GM12892 (cell line): Measurements from ENCODE around the gene APH1B.

Source experiments
- POLR2A ChIP-seq: IDR thresholded peaks from 2 replicates; pipeline ENCODE4 v1.6.1; 2011; ENCODE audit warnings: low read depth, low read length, control low read depth
- POLR2AphosphoS5 ChIP-seq: IDR thresholded peaks from 2 replicates; pipeline ENCODE4 v1.6.1; 2011; ENCODE audit warnings: low read depth, low read length, control low read depth

DNA sequence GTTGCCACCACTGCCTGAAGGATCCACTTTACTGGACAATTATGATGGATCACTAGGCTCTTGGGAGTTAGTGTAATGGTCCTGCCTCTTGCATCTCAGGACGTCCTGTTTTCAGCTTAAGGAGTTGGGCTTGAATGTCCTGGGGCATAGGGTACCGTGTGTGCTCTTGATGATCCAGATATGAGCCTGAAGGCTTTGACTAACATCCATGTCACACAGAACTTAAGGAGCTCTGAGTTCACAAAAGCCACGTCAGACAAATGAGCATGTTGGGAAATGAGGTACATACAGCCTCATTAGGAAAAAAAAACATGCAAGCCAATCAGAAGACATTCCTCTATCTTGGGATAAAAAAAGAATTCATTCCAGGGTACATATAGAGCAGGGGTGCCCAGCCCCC is 63.5 kb downstream of the APH1B start:
- no peak for TF ChIP-seq POLR2AphosphoS5
- TF ChIP-seq POLR2A, result no peak
